ENCODE measurements around the gene ADGRV1.
A peak's percentile ranks its signal among the peaks of the same experiment; 100 is the strongest.

The ADGRV1 gene

GRCh38 chr5:91133183-91133582 is 574.6 kb downstream of the ADGRV1 start:
- TF ChIP-seq, protein P1, sequence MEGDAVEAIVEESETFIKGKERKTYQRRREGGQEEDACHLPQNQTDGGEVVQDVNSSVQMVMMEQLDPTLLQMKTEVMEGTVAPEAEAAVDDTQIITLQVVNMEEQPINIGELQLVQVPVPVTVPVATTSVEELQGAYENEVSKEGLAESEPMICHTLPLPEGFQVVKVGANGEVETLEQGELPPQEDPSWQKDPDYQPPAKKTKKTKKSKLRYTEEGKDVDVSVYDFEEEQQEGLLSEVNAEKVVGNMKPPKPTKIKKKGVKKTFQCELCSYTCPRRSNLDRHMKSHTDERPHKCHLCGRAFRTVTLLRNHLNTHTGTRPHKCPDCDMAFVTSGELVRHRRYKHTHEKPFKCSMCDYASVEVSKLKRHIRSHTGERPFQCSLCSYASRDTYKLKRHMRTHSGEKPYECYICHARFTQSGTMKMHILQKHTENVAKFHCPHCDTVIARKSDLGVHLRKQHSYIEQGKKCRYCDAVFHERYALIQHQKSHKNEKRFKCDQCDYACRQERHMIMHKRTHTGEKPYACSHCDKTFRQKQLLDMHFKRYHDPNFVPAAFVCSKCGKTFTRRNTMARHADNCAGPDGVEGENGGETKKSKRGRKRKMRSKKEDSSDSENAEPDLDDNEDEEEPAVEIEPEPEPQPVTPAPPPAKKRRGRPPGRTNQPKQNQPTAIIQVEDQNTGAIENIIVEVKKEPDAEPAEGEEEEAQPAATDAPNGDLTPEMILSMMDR (IDR thresholded peaks at IDR 0.05; ENCODE audit: low read depth, low read length, missing control alignments), result no peak
- DNase-seq (ENCODE audit: low read depth), result no peak
- in situ Hi-C loops (cut with HindIII; ENCODE audit: low sequenced_read_pairs), result no loop called here
- no peak overlapping the region for H3K4me3 ChIP-seq (ENCODE audit: low read depth, low read length)

DNA sequence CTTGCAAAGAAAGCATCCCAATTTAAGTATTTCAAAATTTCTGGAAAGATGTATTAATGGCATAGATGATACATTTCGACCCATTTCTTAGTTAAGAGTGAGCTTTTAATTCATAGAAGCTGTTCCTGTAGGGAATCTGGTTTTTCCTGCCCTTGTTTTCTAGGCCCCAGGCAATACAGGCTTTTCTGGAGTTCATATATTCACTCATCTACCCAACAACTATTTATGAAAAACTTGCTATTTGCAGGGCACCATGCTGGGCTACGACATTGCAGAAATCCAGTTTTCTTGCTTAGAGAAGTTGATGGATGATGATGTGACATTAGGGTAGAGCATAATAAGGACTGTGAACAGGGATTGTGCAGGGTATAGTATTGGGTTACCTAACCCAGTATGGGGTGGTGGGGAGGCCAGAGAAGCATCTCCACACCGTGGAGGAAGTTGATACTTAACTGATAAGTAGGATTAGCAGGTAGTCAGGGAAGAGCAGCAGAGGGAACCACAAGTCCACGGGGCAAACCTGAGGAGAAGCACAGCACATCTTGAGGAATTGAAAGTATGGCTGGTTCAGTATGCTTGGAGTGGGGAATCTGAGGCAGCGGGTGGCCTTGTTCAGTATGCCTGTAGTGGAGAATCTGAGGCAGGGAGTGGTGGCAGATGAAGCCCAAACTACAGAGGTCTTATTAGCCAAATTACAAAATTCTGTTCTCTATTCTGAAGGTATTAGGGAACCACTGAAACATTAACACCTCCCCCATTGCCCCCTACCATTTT is 577.1 kb downstream of the ADGRV1 start:
- no peak overlapping the region for H3K4me3 ChIP-seq (ENCODE audit: low read depth, low read length)
- TF ChIP-seq, protein P1 (IDR thresholded peaks at IDR 0.05; ENCODE audit: low read depth, low read length, missing control alignments), result no peak
- DNase-seq (ENCODE audit: low read depth), result no peak
- in situ Hi-C loops (cut with HindIII; ENCODE audit: low sequenced_read_pairs), result no loop called here

- in situ Hi-C loops (cut with HindIII; ENCODE audit: low sequenced_read_pairs), result no loop called here
- DNase-seq (ENCODE audit: low read depth), result peak; percentile 27
- H3K4me3 ChIP-seq (ENCODE audit: low read depth, low read length), result no peak overlapping the region
- TF ChIP-seq, protein P1 (IDR thresholded peaks at IDR 0.05; ENCODE audit: low read depth, low read length, missing control alignments), result no peak
Observed at GRCh38 chr5:91136271-91136670, 577.7 kb downstream of the ADGRV1 start.

DNA sequence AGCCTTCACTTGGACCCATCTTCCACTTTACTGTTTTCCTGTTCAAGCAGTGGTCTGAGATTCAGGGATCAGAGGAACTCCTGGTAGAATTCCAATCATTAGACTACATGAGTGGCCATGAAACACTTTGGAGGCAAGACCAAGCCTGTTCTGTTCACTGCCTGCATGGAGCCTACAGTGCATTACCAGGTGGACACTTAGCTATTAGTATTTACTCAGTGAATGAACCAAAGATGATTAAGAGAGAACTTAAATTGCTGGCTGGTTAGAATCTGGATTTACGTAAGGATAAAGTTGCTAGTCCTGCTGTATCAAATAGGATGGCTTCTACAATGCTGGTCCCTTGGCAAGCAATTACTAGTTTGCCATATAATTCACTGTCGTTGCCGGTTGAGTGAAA is 579.0 kb downstream of the ADGRV1 start:
- in situ Hi-C loops (cut with HindIII; ENCODE audit: low sequenced_read_pairs), result no loop called here
- no peak overlapping the region for H3K4me3 ChIP-seq (ENCODE audit: low read depth, low read length)
- TF ChIP-seq, protein P1 (IDR thresholded peaks at IDR 0.05; ENCODE audit: low read depth, low read length, missing control alignments), result no peak
- DNase-seq (ENCODE audit: low read depth), result no peak

- H3K4me3 ChIP-seq (ENCODE audit: low read depth, low read length), result no peak overlapping the region
- no peak for DNase-seq (ENCODE audit: low read depth)
- in situ Hi-C loops (cut with HindIII; ENCODE audit: low sequenced_read_pairs), result no loop called here
- TF ChIP-seq, protein P1 (IDR thresholded peaks at IDR 0.05; ENCODE audit: low read depth, low read length, missing control alignments), result no peak
Observed at GRCh38 chr5:91139572-91140200, 581.1 kb downstream of the ADGRV1 start.

DNA sequence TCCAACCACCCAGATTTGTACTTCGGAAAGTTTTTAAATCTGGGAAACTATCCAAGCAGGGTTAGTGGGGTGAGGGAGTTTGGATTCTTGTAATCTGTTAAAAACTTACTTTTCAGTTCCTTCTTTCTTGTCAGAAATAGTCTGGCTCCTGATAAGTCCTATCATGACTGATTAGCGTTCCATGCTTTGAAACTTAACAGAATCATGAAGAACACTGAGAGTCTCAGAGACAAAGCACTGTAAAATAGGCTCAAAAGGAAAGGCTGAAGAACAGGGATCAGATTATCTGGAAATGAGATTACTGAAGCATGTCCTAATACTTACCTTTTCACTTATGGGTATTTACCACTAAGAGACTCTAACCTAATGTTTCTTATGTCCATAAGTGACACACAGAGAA is 582.1 kb downstream of the ADGRV1 start:
- H3K4me3 ChIP-seq (ENCODE audit: low read depth, low read length), result no peak overlapping the region
- DNase-seq (ENCODE audit: low read depth), result no peak
- TF ChIP-seq, protein P1 (IDR thresholded peaks at IDR 0.05; ENCODE audit: low read depth, low read length, missing control alignments), result no peak
- in situ Hi-C loops (cut with HindIII; ENCODE audit: low sequenced_read_pairs), result no loop called here

Data from astrocyte of the cerebellum (primary cell).